PC-3 (cell line): ENCODE measurements around the gene TIRAP. TPM values are rescaled to one million over a fixed set of nuclear protein-coding genes. Genes with fewer than 3 reads are reported as not detected.

ENCODE experiments used
- ATAC-seq: fragments of 200-7000 bp; cut with Tn5 transposase; 2 replicates; pipeline ENCODE4 v1.9.1; 2020; ENCODE audit warnings: mild to moderate bottlenecking, moderate library complexity
- BruUV-seq: library from RNA; stranded (reverse); fragments of 400-500 nt; replicated peaks from 2 replicates; lab custom pipeline; 2021; lab: Mats Ljungman, UMichigan
- CTCF ChIA-PET: fragments of 300-600 bp; sonication (Branson Sonifier 250); formaldehyde crosslinking; loops from one replicate; lab custom pipeline; 2022; ENCODE audit warnings: antibody characterized with exemption; lab: Charles Lee
- POLR2A ChIA-PET: fragments of 300-600 bp; sonication (Branson Sonifier 250); formaldehyde crosslinking; loops from one replicate; lab custom pipeline; 2022; ENCODE audit warnings: antibody characterized with exemption; ENCODE audit not compliant: unreplicated experiment; lab: Charles Lee
- DNase-seq: peaks from one replicate; pipeline ENCODE4 v3.0.0-alpha.2; 2015
- H2AFZ ChIP-seq: fragments of 300-600 bp; sonication (generic); 2 replicates; pipeline ENCODE4 v1.6.0; 2016; ENCODE audit warnings: antibody characterized with exemption, low read length
- H3F3A ChIP-seq: fragments of 300-600 bp; sonication (generic); one replicate; pipeline ENCODE4 v1.6.0; 2017; ENCODE audit warnings: antibody characterized with exemption, low read length, control low read depth, mild to moderate bottlenecking; ENCODE audit not compliant: unreplicated experiment
- H3K27ac ChIP-seq: fragments of 300-600 bp; sonication (generic); 2 replicates; pipeline ENCODE4 v1.5.1; 2016; ENCODE audit warnings: mild to moderate bottlenecking, low read length
- H3K27me3 ChIP-seq: fragments of 300-600 bp; sonication (generic); 2 replicates; pipeline ENCODE4 v1.6.1; 2016; ENCODE audit warnings: low read length, mixed read lengths
- H3K36me3 ChIP-seq: fragments of 300-600 bp; sonication (generic); 2 replicates; pipeline ENCODE4 v1.6.1; 2016; ENCODE audit warnings: low read depth, mixed run types, low read length, mixed read lengths
- H3K4me1 ChIP-seq: fragments of 300-600 bp; sonication (generic); 2 replicates; pipeline ENCODE4 v1.5.1; 2016; ENCODE audit warnings: low read length; ENCODE audit not compliant: insufficient read depth
- H3K4me2 ChIP-seq: fragments of 300-600 bp; sonication (generic); 2 replicates; pipeline ENCODE4 v1.6.0; 2016; ENCODE audit warnings: low read length
- H3K4me3 ChIP-seq: fragments of 300-600 bp; sonication (generic); 2 replicates; pipeline ENCODE4 v1.5.1; 2016; ENCODE audit warnings: mild to moderate bottlenecking, low read length, mixed read lengths
- H3K79me2 ChIP-seq: fragments of 300-600 bp; sonication (generic); 2 replicates; pipeline ENCODE4 v1.6.1; 2017; ENCODE audit warnings: low read length, mixed read lengths
- H3K9ac ChIP-seq: fragments of 300-600 bp; sonication (generic); 2 replicates; pipeline ENCODE4 v1.6.0; 2016; ENCODE audit warnings: mild to moderate bottlenecking, low read length
- H3K9me2 ChIP-seq: fragments of 300-600 bp; sonication (generic); replicated peaks from 2 replicates; pipeline ENCODE4 v1.6.1; 2016; ENCODE audit warnings: mixed run types, low read length, mixed read lengths
- H3K9me3 ChIP-seq: fragments of 300-600 bp; sonication (generic); 2 replicates; pipeline ENCODE4 v1.6.1; 2016; ENCODE audit warnings: low read length, mixed read lengths
- H4K20me1 ChIP-seq: fragments of 300-600 bp; sonication (generic); 2 replicates; pipeline ENCODE4 v1.6.1; 2016; ENCODE audit warnings: low read length, mixed read lengths
- CTCF ChIP-seq: fragments of 300-600 bp; sonication (generic); conservative IDR thresholded peaks from 2 replicates; pipeline ENCODE4 v1.5.1; 2017; ENCODE audit warnings: antibody characterized with exemption, low read depth, mild to moderate bottlenecking, low read length
- EZH2 ChIP-seq: fragments of 300-600 bp; sonication (generic); IDR thresholded peaks from one replicate; pipeline ENCODE4 v1.6.1; 2017; ENCODE audit warnings: antibody characterized with exemption, mild to moderate bottlenecking, low read length; ENCODE audit not compliant: unreplicated experiment
- EZH2phosphoT487 ChIP-seq: fragments of 300-600 bp; sonication (generic); IDR thresholded peaks from 2 replicates; pipeline ENCODE4 v1.6.1; 2018; ENCODE audit warnings: mild to moderate bottlenecking, antibody characterized with exemption, low read length, borderline replicate concordance
- intact Hi-C: fragments of 100-400 bp; cut with micrococcal nuclease; formaldehyde crosslinking; loops from 2 replicates; pipeline ENCODE4 v1.9.0; 2023
- total RNA-seq: library from RNA; depleted of rRNA; stranded (reverse); fragments of >200 nt; gene quantifications from 2 replicates; pipeline ENCODE4 v1.2.3, GENCODE V29; 2014

Gene TIRAP
- total RNA-seq, 1 experiment from 2014 or later, result 8.4 TPM

GRCh38 chr11:126339073-126339862, 56.4 kb downstream of the TIRAP start:
- peak overlapping the region; percentile 95 for H3K27ac ChIP-seq
- no peak overlapping the region for H3K4me3 ChIP-seq
- DNase-seq (no peak), ATAC-seq (no peak)
- peaks cover 44% of the 10 kb centered on the region for H3K4me1 ChIP-seq
- H3K79me2 ChIP-seq, result no peaks in the 10 kb centered on the region
- POLR2A ChIA-PET, result no interaction called here
- H3F3A ChIP-seq, result no peaks in the 10 kb centered on the region
- CTCF ChIA-PET, result interaction anchor here (0.9 kb wide), 1 partner anchor 14 kb away, joined by 4 read pairs; no protein-coding TSS in a partner anchor
- no peaks in the 10 kb centered on the region for H3K9me3 ChIP-seq
- H3K36me3 ChIP-seq, result peaks cover 10% of the 10 kb centered on the region; the same call in 1 of the 2 replicates
- H3K4me2 ChIP-seq, result no peak overlapping the region
- no peaks in the 10 kb centered on the region for H3K9me2 ChIP-seq
- no peaks in the 10 kb centered on the region for H4K20me1 ChIP-seq
- BruUV-seq, result no TSS peak
- H2AFZ ChIP-seq, result no peak overlapping the region
- H3K9ac ChIP-seq, result peak overlapping the region; percentile 59
- no peaks in the 10 kb centered on the region for H3K27me3 ChIP-seq
- intact Hi-C loops, result no loop called here
- TF ChIP-seq EZH2, result no peak
- no peak for TF ChIP-seq EZH2phosphoT487
- TF ChIP-seq CTCF, result no peak

- Histone ChIP-seq H2AFZ (no peak overlapping the region), H3K27ac (peak overlapping the region; percentile 95), H3K9me2 (no peaks in the 10 kb centered on the region), H3K4me1 (peaks cover 39% of the 10 kb centered on the region), H4K20me1 (no peaks in the 10 kb centered on the region), H3K9ac (peak overlapping the region; percentile 79), H3K9me3 (no peaks in the 10 kb centered on the region), H3F3A (no peaks in the 10 kb centered on the region), H3K79me2 (no peaks in the 10 kb centered on the region), H3K4me2 (peak overlapping the region; percentile 23; the same call in 1 of the 2 replicates), H3K36me3 (peaks cover 10% of the 10 kb centered on the region; the same call in 1 of the 2 replicates), H3K27me3 (no peaks in the 10 kb centered on the region), H3K4me3 (no peak overlapping the region)
- intact Hi-C loops, result no loop called here
- peak; percentile 89 for DNase-seq
- ChIA-PET CTCF (interaction anchor here (0.9 kb wide), 1 partner anchor 14 kb away, joined by 4 read pairs; no protein-coding TSS in a partner anchor), POLR2A (interaction anchor here (0.6 kb wide), 1 partner anchor 64 kb away, joined by 10 read pairs; no protein-coding TSS in a partner anchor)
- BruUV-seq, result no TSS peak
- no peak for ATAC-seq
- no peak for TF ChIP-seq EZH2
- no peak for TF ChIP-seq CTCF
- no peak for TF ChIP-seq EZH2phosphoT487
Observed at GRCh38 chr11:126339863-126340434, 57.1 kb downstream of the TIRAP start.
